HG02852 (cell line): ENCODE results near the gene AFG1L.
"Not testable (repeated sequence)": the region's sequence is repeated elsewhere in the genome, so short reads cannot be mapped to it uniquely, and the experiment has no call there.

Experiments used
- ATAC-seq: cut with Tn5 transposase; IDR thresholded peaks from one replicate; pipeline ENCODE4 v1.9.1; 2021; ENCODE audit warnings: mild to moderate bottlenecking, moderate library complexity; ENCODE audit not compliant: unreplicated experiment

The AFG1L gene

GRCh38 chr6:108294727-108295625, at the start of gene AFG1L:
TSS of gene AFG1L (plus strand) at chr6:108295054. CDS start at chr6:108295080, 26 bp downstream.
- peak; percentile 89 for ATAC-seq

- not testable (repeated sequence) for ATAC-seq
Observed at GRCh38 chr6:108245095-108245494, 49.8 kb upstream of the AFG1L start.

GRCh38 chr6:108247965-108248536, 46.8 kb upstream of the AFG1L start:
- ATAC-seq, result no peak

- no peak for ATAC-seq
Observed at GRCh38 chr6:108250240-108250866, 44.5 kb upstream of the AFG1L start.

GRCh38 chr6:108251252-108251651, 43.6 kb upstream of the AFG1L start:
- ATAC-seq, result no peak

- ATAC-seq, result no peak
Observed at GRCh38 chr6:108252055-108252454, 42.8 kb upstream of the AFG1L start.

GRCh38 chr6:108253241-108253640, 41.6 kb upstream of the AFG1L start:
- ATAC-seq, result no peak

GRCh38 chr6:108254433-108255410, 40.1 kb upstream of the AFG1L start:
- no peak for ATAC-seq

GRCh38 chr6:108260126-108260808, 34.6 kb upstream of the AFG1L start:
- peak; percentile 6 for ATAC-seq

GRCh38 chr6:108260809-108261569, 33.9 kb upstream of the AFG1L start, which contains the start of gene SNX3:
TSS of gene SNX3 (minus strand) at chr6:108261040. CDS start at chr6:108260921, 119 bp downstream.
- peak; percentile 86 for ATAC-seq

- ATAC-seq, result no peak
Observed at GRCh38 chr6:108263371-108263770, 31.5 kb upstream of the AFG1L start.

- ATAC-seq, result no peak
Observed at GRCh38 chr6:108268845-108269244, 26.0 kb upstream of the AFG1L start.

GRCh38 chr6:108269955-108270354, 24.9 kb upstream of the AFG1L start:
- ATAC-seq, result not testable (repeated sequence)

- no peak for ATAC-seq
Observed at GRCh38 chr6:108274546-108274945, 20.3 kb upstream of the AFG1L start.

GRCh38 chr6:108275976-108276375, 18.9 kb upstream of the AFG1L start:
- ATAC-seq, result no peak

- ATAC-seq, result no peak
Observed at GRCh38 chr6:108277295-108277694, 17.6 kb upstream of the AFG1L start.

GRCh38 chr6:108277831-108278230, 17.0 kb upstream of the AFG1L start:
- no peak for ATAC-seq

- ATAC-seq, result no peak
Observed at GRCh38 chr6:108285381-108285780, 9.5 kb upstream of the AFG1L start.

- no peak for ATAC-seq
Observed at GRCh38 chr6:108286366-108286765, 8.5 kb upstream of the AFG1L start.
